Skeletal muscle satellite cell (primary cell): ENCODE results near the gene HYI.

Source experiments
- H3K27me3 ChIP-seq: 2 replicates; pipeline ENCODE4 v1.7.0; 2013; ENCODE audit warnings: low read length; ENCODE audit not compliant: control insufficient read depth, insufficient read depth
- H3K36me3 ChIP-seq: 2 replicates; pipeline ENCODE4 v1.7.0; 2013; ENCODE audit warnings: mild to moderate bottlenecking, control low read depth, low read length; ENCODE audit not compliant: insufficient read depth
- H3K4me1 ChIP-seq: 2 replicates; pipeline ENCODE4 v1.7.0; 2013; ENCODE audit warnings: low read length; ENCODE audit not compliant: control insufficient read depth, insufficient read depth
- H3K4me2 ChIP-seq: 2 replicates; pipeline ENCODE4 v1.7.0; 2013; ENCODE audit warnings: mild to moderate bottlenecking, low read length
- H3K4me3 ChIP-seq: 2 replicates; pipeline ENCODE4 v1.7.0; 2013; ENCODE audit warnings: low read length
- H3K9ac ChIP-seq: 2 replicates; pipeline ENCODE4 v1.7.0; 2013; ENCODE audit warnings: mild to moderate bottlenecking, low read depth, low read length, moderate library complexity
- H3K9me3 ChIP-seq: replicated peaks from 2 replicates; pipeline ENCODE4 v1.7.0; 2013; ENCODE audit warnings: mild to moderate bottlenecking, control low read depth, low read length

HYI gene

GRCh38 chr1:43441894-43442637, 11.7 kb downstream of the HYI start:
- Histone ChIP-seq H3K4me2 (no peak overlapping the region), H3K9ac (no peak overlapping the region), H3K4me3 (no peak overlapping the region), H3K27me3 (no peaks in the 10 kb centered on the region), H3K9me3 (no peaks in the 10 kb centered on the region), H3K36me3 (peaks cover 80% of the 10 kb centered on the region), H3K4me1 (no peaks in the 10 kb centered on the region)

- Histone ChIP-seq H3K4me2 (no peak overlapping the region), H3K9ac (no peak overlapping the region), H3K9me3 (no peaks in the 10 kb centered on the region), H3K36me3 (peaks cover 79% of the 10 kb centered on the region), H3K4me1 (no peaks in the 10 kb centered on the region), H3K27me3 (no peaks in the 10 kb centered on the region), H3K4me3 (no peak overlapping the region)
Measured at GRCh38 chr1:43441166-43441893, 12.4 kb downstream of the HYI start.

- H3K4me2 ChIP-seq, result no peak overlapping the region
- H3K36me3 ChIP-seq, result peaks cover 74% of the 10 kb centered on the region
- H3K27me3 ChIP-seq, result no peaks in the 10 kb centered on the region
- H3K9me3 ChIP-seq, result no peaks in the 10 kb centered on the region
- no peak overlapping the region for H3K4me3 ChIP-seq
- no peak overlapping the region for H3K9ac ChIP-seq
- no peaks in the 10 kb centered on the region for H3K4me1 ChIP-seq
Measured at GRCh38 chr1:43440358-43440757, 13.4 kb downstream of the HYI start.

GRCh38 chr1:43439781-43440180, 13.9 kb downstream of the HYI start:
- Histone ChIP-seq H3K27me3 (no peaks in the 10 kb centered on the region), H3K9ac (no peak overlapping the region), H3K4me3 (no peak overlapping the region), H3K4me1 (no peaks in the 10 kb centered on the region), H3K36me3 (peaks cover 74% of the 10 kb centered on the region), H3K4me2 (no peak overlapping the region), H3K9me3 (no peaks in the 10 kb centered on the region)

GRCh38 chr1:43438953-43439581, 14.7 kb downstream of the HYI start:
- H3K9ac ChIP-seq, result no peak overlapping the region
- H3K27me3 ChIP-seq, result no peaks in the 10 kb centered on the region
- H3K4me1 ChIP-seq, result no peaks in the 10 kb centered on the region
- peaks cover 76% of the 10 kb centered on the region for H3K36me3 ChIP-seq
- H3K4me2 ChIP-seq, result no peak overlapping the region
- H3K9me3 ChIP-seq, result no peaks in the 10 kb centered on the region
- no peak overlapping the region for H3K4me3 ChIP-seq

GRCh38 chr1:43438576-43438952, 15.2 kb downstream of the HYI start:
- H3K9me3 ChIP-seq, result no peaks in the 10 kb centered on the region
- no peak overlapping the region for H3K9ac ChIP-seq
- H3K36me3 ChIP-seq, result peaks cover 76% of the 10 kb centered on the region
- H3K27me3 ChIP-seq, result no peaks in the 10 kb centered on the region
- no peaks in the 10 kb centered on the region for H3K4me1 ChIP-seq
- H3K4me2 ChIP-seq, result no peak overlapping the region
- no peak overlapping the region for H3K4me3 ChIP-seq

GRCh38 chr1:43438006-43438405, 15.7 kb downstream of the HYI start:
- H3K4me2 ChIP-seq, result no peak overlapping the region
- H3K4me3 ChIP-seq, result no peak overlapping the region
- no peaks in the 10 kb centered on the region for H3K4me1 ChIP-seq
- no peak overlapping the region for H3K9ac ChIP-seq
- peaks cover 74% of the 10 kb centered on the region for H3K36me3 ChIP-seq
- no peaks in the 10 kb centered on the region for H3K9me3 ChIP-seq
- no peaks in the 10 kb centered on the region for H3K27me3 ChIP-seq

GRCh38 chr1:43437031-43437973, 16.4 kb downstream of the HYI start:
- no peaks in the 10 kb centered on the region for H3K4me1 ChIP-seq
- H3K36me3 ChIP-seq, result peaks cover 74% of the 10 kb centered on the region
- no peaks in the 10 kb centered on the region for H3K9me3 ChIP-seq
- H3K4me3 ChIP-seq, result no peak overlapping the region
- no peak overlapping the region for H3K4me2 ChIP-seq
- H3K27me3 ChIP-seq, result no peaks in the 10 kb centered on the region
- no peak overlapping the region for H3K9ac ChIP-seq

- H3K9ac ChIP-seq, result no peak overlapping the region
- no peaks in the 10 kb centered on the region for H3K4me1 ChIP-seq
- H3K36me3 ChIP-seq, result peaks cover 80% of the 10 kb centered on the region
- no peak overlapping the region for H3K4me2 ChIP-seq
- H3K4me3 ChIP-seq, result no peak overlapping the region
- H3K27me3 ChIP-seq, result no peaks in the 10 kb centered on the region
- H3K9me3 ChIP-seq, result no peaks in the 10 kb centered on the region
Measured at GRCh38 chr1:43436371-43436770, 17.4 kb downstream of the HYI start.

GRCh38 chr1:43435146-43436145, 18.3 kb downstream of the HYI start:
- Histone ChIP-seq H3K36me3 (peaks cover 82% of the 10 kb centered on the region), H3K4me1 (no peaks in the 10 kb centered on the region), H3K9me3 (no peaks in the 10 kb centered on the region), H3K4me2 (no peak overlapping the region), H3K9ac (no peak overlapping the region), H3K27me3 (no peaks in the 10 kb centered on the region), H3K4me3 (no peak overlapping the region)
